Hypothalamus (tissue), 51 donors: ENCODE measurements around the gene SLC2A4RG.
"Not testable (repeated sequence)": the region's sequence is repeated elsewhere in the genome, so short reads cannot be mapped to it uniquely, and the experiment has no call there.

Source experiments
- DNase-seq, 51 donors: peaks; one replicate each; lab custom pipeline; 2025; lab: John Stamatoyannopoulos, UW

Gene SLC2A4RG

GRCh38 chr20:63772781-63773518 is 33.4 kb downstream of the SLC2A4RG start:
- DNase-seq: no peak

GRCh38 chr20:63773571-63774241 is 34.1 kb downstream of the SLC2A4RG start:
- no peak for DNase-seq

GRCh38 chr20:63774306-63774705 is 34.7 kb downstream of the SLC2A4RG start:
- peak in 2 of 51 donors; percentile 4 to 12 for DNase-seq

GRCh38 chr20:63775096-63775978 is 35.8 kb downstream of the SLC2A4RG start:
- peak in 35 of 51 donors; percentile 6 to 72 (median 37) for DNase-seq

GRCh38 chr20:63776875-63777274 is 37.3 kb downstream of the SLC2A4RG start:
- DNase-seq: not testable (repeated sequence)

- no peak for DNase-seq
These were observed 38.0 kb downstream of the SLC2A4RG start for GRCh38 chr20:63777614-63778013.

GRCh38 chr20:63778034-63778752 is 38.6 kb downstream of the SLC2A4RG start:
- DNase-seq: no peak

- DNase-seq: no peak
These were observed 39.3 kb downstream of the SLC2A4RG start for GRCh38 chr20:63778857-63779256.

- no peak for DNase-seq
These were observed 41.6 kb downstream of the SLC2A4RG start for GRCh38 chr20:63781181-63781580.

- no peak for DNase-seq
These were observed 42.5 kb downstream of the SLC2A4RG start for GRCh38 chr20:63782051-63782471.

GRCh38 chr20:63782521-63782971 is 43.0 kb downstream of the SLC2A4RG start:
- DNase-seq: no peak

- no peak for DNase-seq
These were observed 44.4 kb downstream of the SLC2A4RG start for GRCh38 chr20:63783970-63784369.

- peak in 3 of 51 donors; percentile 5 to 58 (median 39) for DNase-seq
These were observed 46.1 kb downstream of the SLC2A4RG start for GRCh38 chr20:63785691-63786131.

GRCh38 chr20:63787302-63787701 is 47.7 kb downstream of the SLC2A4RG start:
- no peak for DNase-seq

- no peak for DNase-seq
These were observed 48.2 kb downstream of the SLC2A4RG start for GRCh38 chr20:63787749-63788148.

- no peak for DNase-seq
These were observed 50.4 kb downstream of the SLC2A4RG start for GRCh38 chr20:63789836-63790571.

- DNase-seq: no peak
These were observed 51.1 kb downstream of the SLC2A4RG start for GRCh38 chr20:63790572-63791168.

- no peak for DNase-seq
These were observed 52.1 kb downstream of the SLC2A4RG start for GRCh38 chr20:63791497-63792156.

- DNase-seq: no peak
These were observed 53.3 kb downstream of the SLC2A4RG start for GRCh38 chr20:63792866-63793265.
